ENCODE measurements around the gene TOGARAM2. TPM values are rescaled to one million over a fixed set of nuclear protein-coding genes. Genes with fewer than 3 reads are reported as not detected.
A peak's percentile ranks its signal among the peaks of the same experiment; 100 is the strongest.

TOGARAM2 gene
- 1 to 10 TPM in 4 of 5 experiments, under 1 TPM in 1; 0.97 to 4.9 (median 1.6) TPM for total RNA-seq
- polyA plus RNA-seq: under 1 TPM in 1 of 2 donors, not detected in 1; 0.58 TPM
- total RNA-seq: 5.5 reads per million, percentile 25 among the genes with 10 or more reads in this experiment

- Mint-ChIP-seq H3K4me1 (no peaks in the 10 kb centered on the region), H3K9me3 (peaks cover 0 to 2% (median 0%) of the 10 kb centered on the region in 11 donors), H3K27me3 (no peaks in the 10 kb centered on the region), H3K4me3 (no peak within 1 kb of the TSS), H3K27ac (peak within 1 kb of the TSS in 2 of 9 donors; percentile 14 to 67), H3K36me3 (no peaks in the 10 kb centered on the region)
- ChIA-PET CTCF (no interaction called here), POLR2A (no interaction called here)
- Histone ChIP-seq H3K36me3 (ENCODE audit: control insufficient read depth in 2 of 3, insufficient read depth in 3 of 3, low read length in 3 of 3) (no peaks in the 10 kb centered on the region), H3K27ac (ENCODE audit: low read depth, low read length) (no peak within 1 kb of the TSS), H3K27me3 (ENCODE audit: control insufficient read depth in 2 of 2, insufficient read depth in 2 of 2, low read length in 2 of 2) (no peaks in the 10 kb centered on the region), H3K4me1 (ENCODE audit: control insufficient read depth in 2 of 2, insufficient read depth in 2 of 2, low read length in 2 of 2) (no peaks in the 10 kb centered on the region), H3K4me3 (ENCODE audit: low read length) (no peak within 1 kb of the TSS), H3K9me3 (ENCODE audit: control insufficient read depth in 2 of 3, low read length in 3 of 3) (no peaks in the 10 kb centered on the region)
- ATAC-seq (no peak), DNase-seq (no peak)
- intact Hi-C loops (cut with micrococcal nuclease): no loop called here
Observed at GRCh38 chr2:28981016-28981441, at the start of gene TOGARAM2. Gene TOGARAM2 (plus strand): TSS chr2:28981298. CDS start chr2:28994835, 13,537 bp downstream.

GRCh38 chr2:28934769-28935168, 46.3 kb upstream of the TOGARAM2 start:
- ATAC-seq: no peak
- Mint-ChIP-seq H3K27me3 (no peaks in the 10 kb centered on the region), H3K27ac (no peak overlapping the region), H3K9me3 (no peaks in the 10 kb centered on the region), H3K4me3 (no peak overlapping the region), H3K4me1 (peaks cover 0 to 13% (median 0%) of the 10 kb centered on the region in 7 donors), H3K36me3 (peaks cover 6 to 42% (median 13%) of the 10 kb centered on the region in 5 donors)
- no peaks in the 10 kb centered on the region for H3K9me3 ChIP-seq (ENCODE audit: control insufficient read depth in 2 of 3, low read length in 3 of 3)
- no peak for DNase-seq
- H3K4me1 ChIP-seq (ENCODE audit: control insufficient read depth in 2 of 2, insufficient read depth in 2 of 2, low read length in 2 of 2): no peaks in the 10 kb centered on the region
- H3K27ac ChIP-seq (ENCODE audit: low read depth, low read length): no peak overlapping the region
- no peak overlapping the region for H3K4me3 ChIP-seq (ENCODE audit: low read length)
- H3K36me3 ChIP-seq (ENCODE audit: control insufficient read depth in 2 of 3, insufficient read depth in 3 of 3, low read length in 3 of 3): peaks cover 6 to 78% (median 24%) of the 10 kb centered on the region in 3 experiments
- CTCF ChIA-PET: no interaction called here
- intact Hi-C loops (cut with micrococcal nuclease): no loop called here
- H3K27me3 ChIP-seq (ENCODE audit: control insufficient read depth in 2 of 2, insufficient read depth in 2 of 2, low read length in 2 of 2): no peaks in the 10 kb centered on the region
- POLR2A ChIA-PET: no interaction called here

GRCh38 chr2:28941008-28941407, 40.1 kb upstream of the TOGARAM2 start:
- H3K9me3 Mint-ChIP-seq: no peaks in the 10 kb centered on the region
- H3K27me3 ChIP-seq (ENCODE audit: control insufficient read depth in 2 of 2, insufficient read depth in 2 of 2, low read length in 2 of 2): no peaks in the 10 kb centered on the region
- no peak overlapping the region for H3K27ac ChIP-seq (ENCODE audit: low read depth, low read length)
- H3K36me3 Mint-ChIP-seq: peaks cover 5 to 62% (median 31%) of the 10 kb centered on the region in 5 donors
- ChIA-PET POLR2A (no interaction called here), CTCF (no interaction called here)
- H3K9me3 ChIP-seq (ENCODE audit: control insufficient read depth in 2 of 3, low read length in 3 of 3): no peaks in the 10 kb centered on the region
- DNase-seq (no peak), ATAC-seq (no peak)
- H3K36me3 ChIP-seq (ENCODE audit: control insufficient read depth in 2 of 3, insufficient read depth in 3 of 3, low read length in 3 of 3): peaks cover 14 to 88% (median 27%) of the 10 kb centered on the region in 3 experiments
- intact Hi-C loops (cut with micrococcal nuclease): no loop called here
- no peak overlapping the region for H3K4me3 Mint-ChIP-seq
- peaks cover 0 to 13% (median 0%) of the 10 kb centered on the region in 7 donors for H3K4me1 Mint-ChIP-seq
- H3K27me3 Mint-ChIP-seq: no peaks in the 10 kb centered on the region
- H3K4me1 ChIP-seq (ENCODE audit: control insufficient read depth in 2 of 2, insufficient read depth in 2 of 2, low read length in 2 of 2): no peaks in the 10 kb centered on the region
- peak overlapping the region in 3 of 9 donors; percentile 20 to 62 (median 48) for H3K27ac Mint-ChIP-seq
- H3K4me3 ChIP-seq (ENCODE audit: low read length): no peak overlapping the region

- Histone ChIP-seq H3K27ac (ENCODE audit: low read depth, low read length) (no peak overlapping the region), H3K4me3 (ENCODE audit: low read length) (no peak overlapping the region), H3K27me3 (ENCODE audit: control insufficient read depth in 2 of 2, insufficient read depth in 2 of 2, low read length in 2 of 2) (no peaks in the 10 kb centered on the region), H3K9me3 (ENCODE audit: control insufficient read depth in 2 of 3, low read length in 3 of 3) (no peaks in the 10 kb centered on the region), H3K36me3 (ENCODE audit: control insufficient read depth in 2 of 3, insufficient read depth in 3 of 3, low read length in 3 of 3) (peaks cover 11 to 76% (median 27%) of the 10 kb centered on the region in 3 experiments), H3K4me1 (ENCODE audit: control insufficient read depth in 2 of 2, insufficient read depth in 2 of 2, low read length in 2 of 2) (no peaks in the 10 kb centered on the region)
- DNase-seq (no peak), ATAC-seq (no peak)
- no peaks in the 10 kb centered on the region for H3K9me3 Mint-ChIP-seq
- H3K36me3 Mint-ChIP-seq: peaks cover 10 to 63% (median 42%) of the 10 kb centered on the region in 5 donors
- intact Hi-C loops (cut with micrococcal nuclease): no loop called here
- CTCF ChIA-PET: no interaction called here
- no peak overlapping the region for H3K4me3 Mint-ChIP-seq
- peak overlapping the region in 1 of 9 donors; percentile 70 for H3K27ac Mint-ChIP-seq
- peaks cover 0 to 5% (median 0%) of the 10 kb centered on the region in 7 donors for H3K4me1 Mint-ChIP-seq
- no peaks in the 10 kb centered on the region for H3K27me3 Mint-ChIP-seq
- POLR2A ChIA-PET: no interaction called here
Observed at GRCh38 chr2:28944535-28945248, 36.4 kb upstream of the TOGARAM2 start.

- no peak for DNase-seq
- H3K9me3 Mint-ChIP-seq: no peaks in the 10 kb centered on the region
- no peak overlapping the region for H3K27ac Mint-ChIP-seq
- Histone ChIP-seq H3K4me1 (ENCODE audit: control insufficient read depth in 2 of 2, insufficient read depth in 2 of 2, low read length in 2 of 2) (no peaks in the 10 kb centered on the region), H3K27ac (ENCODE audit: low read depth, low read length) (no peak overlapping the region), H3K9me3 (ENCODE audit: control insufficient read depth in 2 of 3, low read length in 3 of 3) (no peaks in the 10 kb centered on the region), H3K4me3 (ENCODE audit: low read length) (no peak overlapping the region), H3K27me3 (ENCODE audit: control insufficient read depth in 2 of 2, insufficient read depth in 2 of 2, low read length in 2 of 2) (no peaks in the 10 kb centered on the region), H3K36me3 (ENCODE audit: control insufficient read depth in 2 of 3, insufficient read depth in 3 of 3, low read length in 3 of 3) (peaks cover 3 to 48% (median 8%) of the 10 kb centered on the region in 3 experiments)
- no peaks in the 10 kb centered on the region for H3K27me3 Mint-ChIP-seq
- ChIA-PET POLR2A (no interaction called here), CTCF (no interaction called here)
- intact Hi-C loops (cut with micrococcal nuclease): no loop called here
- H3K36me3 Mint-ChIP-seq: peaks cover 4 to 44% (median 36%) of the 10 kb centered on the region in 5 donors
- H3K4me3 Mint-ChIP-seq: no peak overlapping the region
- peaks cover 0 to 7% (median 0%) of the 10 kb centered on the region in 7 donors for H3K4me1 Mint-ChIP-seq
- no peak for ATAC-seq
Observed at GRCh38 chr2:28948160-28948559, 32.9 kb upstream of the TOGARAM2 start.

GRCh38 chr2:28949190-28949589, 31.9 kb upstream of the TOGARAM2 start:
- H3K27ac ChIP-seq (ENCODE audit: low read depth, low read length): no peak overlapping the region
- H3K27me3 ChIP-seq (ENCODE audit: control insufficient read depth in 2 of 2, insufficient read depth in 2 of 2, low read length in 2 of 2): no peaks in the 10 kb centered on the region
- Mint-ChIP-seq H3K4me1 (peaks cover 0 to 7% (median 0%) of the 10 kb centered on the region in 7 donors), H3K27me3 (no peaks in the 10 kb centered on the region), H3K36me3 (peaks cover 4 to 39% (median 31%) of the 10 kb centered on the region in 5 donors), H3K4me3 (no peak overlapping the region), H3K27ac (no peak overlapping the region), H3K9me3 (no peaks in the 10 kb centered on the region)
- no peaks in the 10 kb centered on the region for H3K9me3 ChIP-seq (ENCODE audit: control insufficient read depth in 2 of 3, low read length in 3 of 3)
- ATAC-seq: no peak
- ChIA-PET CTCF (interaction anchor here (0.6 kb wide), 1 partner anchor 33 kb away, joined by 3 read pairs; no protein-coding TSS in a partner anchor), POLR2A (no interaction called here)
- no peak overlapping the region for H3K4me3 ChIP-seq (ENCODE audit: low read length)
- H3K4me1 ChIP-seq (ENCODE audit: control insufficient read depth in 2 of 2, insufficient read depth in 2 of 2, low read length in 2 of 2): no peaks in the 10 kb centered on the region
- peaks cover 0 to 39% (median 0%) of the 10 kb centered on the region in 3 experiments for H3K36me3 ChIP-seq (ENCODE audit: control insufficient read depth in 2 of 3, insufficient read depth in 3 of 3, low read length in 3 of 3)
- intact Hi-C loops (cut with micrococcal nuclease): no loop called here
- no peak for DNase-seq
